GM18951 (cell line): ENCODE data around the gene HMOX2.

Source experiments
- POLR2A ChIP-seq: IDR thresholded peaks from 4 replicates; pipeline ENCODE4 v1.6.1; 2011; ENCODE audit warnings: mild to moderate bottlenecking; ENCODE audit not compliant: insufficient read length, insufficient read depth; ENCODE audit errors: extremely low read depth
- in situ Hi-C: fragments of 300-500 bp; cut with MboI; formaldehyde crosslinking; loops from one replicate; pipeline ENCODE4 v1.12.0; 2022; ENCODE audit warnings: low sequenced_read_pairs, mixed read lengths, inconsistent platforms; ENCODE audit not compliant: unreplicated experiment

Gene HMOX2

DNA sequence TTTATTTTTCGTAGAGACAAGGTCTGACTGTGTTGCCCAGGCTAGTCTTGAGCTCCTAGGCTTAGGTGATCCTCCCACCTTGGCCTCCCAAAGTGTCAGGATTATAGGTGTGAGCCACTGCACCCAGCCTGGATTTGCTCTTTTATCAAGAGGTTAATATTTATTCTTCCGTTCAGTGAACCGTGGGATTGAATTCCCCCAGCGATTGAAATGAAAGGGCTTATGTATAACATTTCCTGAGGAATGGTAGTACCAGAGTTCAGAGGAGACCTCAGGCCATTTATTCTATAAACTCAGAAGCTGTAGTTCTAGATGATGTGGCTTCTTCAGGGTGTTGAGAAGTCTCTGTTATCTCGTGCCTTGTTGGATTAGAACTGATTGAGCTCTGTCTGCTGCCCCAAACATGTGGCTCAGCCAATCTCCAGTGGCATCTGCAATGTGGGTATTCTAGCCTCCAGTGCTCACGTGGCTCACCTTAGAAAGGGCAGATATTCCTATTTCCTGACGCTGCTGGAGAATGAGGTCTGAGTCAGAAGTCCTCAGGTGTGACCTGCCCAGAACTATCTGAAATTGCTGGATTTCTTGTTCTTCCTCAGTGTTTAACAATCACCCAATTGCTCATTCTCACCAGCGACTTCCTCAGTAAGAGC, 22.5 kb downstream of the HMOX2 start:
- TF ChIP-seq POLR2A, result no peak
- in situ Hi-C loops, result no loop called here

- no peak for TF ChIP-seq POLR2A
- in situ Hi-C loops, result no loop called here
These were observed 23.0 kb downstream of the HMOX2 start for GRCh38 chr16:4499196-4499555.

- no peak for TF ChIP-seq POLR2A
- in situ Hi-C loops, result no loop called here
These were observed 24.1 kb downstream of the HMOX2 start for GRCh38 chr16:4500272-4500671.

DNA sequence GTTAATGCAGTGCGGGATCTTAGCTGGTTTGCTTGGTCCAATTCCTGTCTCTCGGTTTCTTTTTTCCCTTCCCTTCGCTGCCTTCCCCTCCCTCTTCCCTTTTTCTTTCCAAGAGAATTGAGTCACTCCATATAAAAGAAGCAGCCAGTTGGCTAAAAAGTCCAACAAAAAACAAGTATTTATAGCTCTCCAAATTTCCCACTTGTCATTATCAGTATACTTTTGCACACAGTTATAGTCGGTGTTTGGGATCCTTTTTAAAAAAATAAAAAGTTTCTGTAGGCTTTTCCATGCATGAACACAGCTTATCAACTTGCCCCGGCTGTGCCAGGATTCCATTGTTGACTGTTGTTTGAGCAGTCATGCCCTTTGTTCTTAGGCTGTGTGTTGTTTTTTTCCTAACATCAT, 24.9 kb downstream of the HMOX2 start:
- in situ Hi-C loops, result no loop called here
- no peak for TF ChIP-seq POLR2A

GRCh38 chr16:4505356-4506147, 29.4 kb downstream of the HMOX2 start:
- in situ Hi-C loops, result no loop called here
- TF ChIP-seq POLR2A, result peak; percentile 26

DNA sequence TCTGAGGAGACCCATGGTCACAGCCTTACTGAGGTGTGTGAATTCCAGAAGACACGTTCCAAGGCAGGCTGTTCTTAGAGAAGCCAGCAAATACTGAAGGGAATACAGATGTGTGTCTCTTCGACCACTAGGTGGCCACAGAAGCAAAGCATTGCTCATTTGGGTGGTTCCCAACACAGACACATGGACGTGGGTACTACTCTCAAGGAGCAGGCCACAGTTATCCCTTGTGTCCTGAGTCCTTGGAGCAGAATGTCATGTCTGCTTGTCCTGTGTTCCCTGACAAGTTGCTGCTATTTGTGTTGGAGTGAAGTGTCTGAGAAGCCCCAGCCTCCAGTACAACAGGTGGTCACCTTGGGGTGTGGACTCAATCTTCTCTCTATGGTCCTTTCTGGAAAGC, 30.3 kb downstream of the HMOX2 start:
- TF ChIP-seq POLR2A, result no peak
- in situ Hi-C loops, result no loop called here

DNA sequence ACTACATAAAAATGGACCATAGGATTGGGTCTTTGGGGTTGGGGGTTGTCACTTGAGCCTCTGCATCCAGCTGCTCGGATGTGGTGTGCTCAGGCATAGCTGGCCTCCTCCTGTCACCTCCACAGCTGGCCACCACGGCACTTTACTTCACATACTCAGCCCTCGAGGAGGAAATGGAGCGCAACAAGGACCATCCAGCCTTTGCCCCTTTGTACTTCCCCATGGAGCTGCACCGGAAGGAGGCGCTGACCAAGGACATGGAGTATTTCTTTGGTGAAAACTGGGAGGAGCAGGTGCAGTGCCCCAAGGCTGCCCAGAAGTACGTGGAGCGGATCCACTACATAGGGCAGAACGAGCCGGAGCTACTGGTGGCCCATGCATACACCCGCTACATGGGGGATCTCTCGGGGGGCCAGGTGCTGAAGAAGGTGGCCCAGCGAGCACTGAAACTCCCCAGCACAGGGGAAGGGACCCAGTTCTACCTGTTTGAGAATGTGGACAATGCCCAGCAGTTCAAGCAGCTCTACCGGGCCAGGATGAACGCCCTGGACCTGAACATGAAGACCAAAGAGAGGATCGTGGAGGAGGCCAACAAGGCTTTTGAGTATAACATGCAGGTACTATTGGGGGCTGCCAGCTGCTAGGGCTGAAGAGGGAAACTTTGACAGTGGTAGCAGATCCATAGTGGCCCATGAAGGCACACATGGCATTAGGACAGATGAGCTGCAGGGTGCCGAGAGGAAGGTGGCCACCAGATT, 31.6 kb downstream of the HMOX2 start:
- in situ Hi-C loops, result no loop called here
- TF ChIP-seq POLR2A, result no peak

GRCh38 chr16:4508806-4509205, 32.6 kb downstream of the HMOX2 start:
- no peak for TF ChIP-seq POLR2A
- in situ Hi-C loops, result no loop called here

- in situ Hi-C loops, result no loop called here
- no peak for TF ChIP-seq POLR2A
These were observed 33.2 kb downstream of the HMOX2 start for GRCh38 chr16:4509420-4509819.

- in situ Hi-C loops, result no loop called here
- no peak for TF ChIP-seq POLR2A
These were observed 33.9 kb downstream of the HMOX2 start for GRCh38 chr16:4510131-4510530.

- in situ Hi-C loops, result no loop called here
- TF ChIP-seq POLR2A, result no peak
These were observed 34.7 kb downstream of the HMOX2 start for GRCh38 chr16:4510747-4511426.

GRCh38 chr16:4511441-4512082, 35.4 kb downstream of the HMOX2 start:
- no peak for TF ChIP-seq POLR2A
- in situ Hi-C loops, result no loop called here

- in situ Hi-C loops, result no loop called here
- no peak for TF ChIP-seq POLR2A
These were observed 36.3 kb downstream of the HMOX2 start for GRCh38 chr16:4512473-4512872.
